Measurements from ENCODE around the gene SIRT2. TPM values are rescaled to one million over a fixed set of nuclear protein-coding genes. Genes with fewer than 3 reads are reported as not detected.
A peak's percentile ranks its signal among the peaks of the same experiment; 100 is the strongest.

The SIRT2 gene
- total RNA-seq, 1 donor from 2014 or later: 32.7 TPM

DNA sequence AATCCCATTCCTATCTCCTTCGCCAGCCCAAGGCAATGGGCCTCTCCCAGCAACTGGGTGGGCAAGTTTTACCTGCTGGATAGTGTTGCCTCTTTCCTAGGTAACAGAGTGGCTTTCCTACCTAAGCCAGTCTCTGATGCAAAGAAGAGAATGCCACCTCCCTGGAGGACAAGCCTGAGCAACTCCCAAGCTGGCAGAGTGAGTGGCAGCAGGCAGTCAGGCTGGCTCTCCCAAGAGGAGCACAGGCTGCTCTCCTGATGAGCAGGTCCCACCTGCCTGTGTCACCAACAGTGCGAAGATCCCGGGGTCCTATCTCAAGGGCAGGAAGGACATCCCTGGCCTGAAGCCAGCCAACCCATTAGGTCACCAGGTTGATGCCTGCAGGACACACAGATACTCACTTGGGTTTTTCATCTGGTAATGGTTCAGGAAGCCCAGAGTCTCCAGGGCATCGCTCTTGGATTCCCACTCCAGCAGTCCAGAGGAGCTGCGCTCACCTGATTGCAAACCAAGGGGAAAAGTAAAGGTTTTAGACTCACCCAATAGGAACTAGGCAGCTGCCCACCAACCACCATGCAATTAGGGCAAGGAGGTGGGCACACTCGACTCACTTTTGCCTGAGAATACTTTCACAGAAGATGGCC is 62.3 kb downstream of the SIRT2 start:
- POLR2A ChIA-PET: interaction anchor here (2.0 to 2.7 kb wide), 2 partner anchors 12 to 32 kb away, joined by 6 to 13 read pairs; no protein-coding TSS in a partner anchor
- intact Hi-C loops (cut with micrococcal nuclease): no loop called here

DNA sequence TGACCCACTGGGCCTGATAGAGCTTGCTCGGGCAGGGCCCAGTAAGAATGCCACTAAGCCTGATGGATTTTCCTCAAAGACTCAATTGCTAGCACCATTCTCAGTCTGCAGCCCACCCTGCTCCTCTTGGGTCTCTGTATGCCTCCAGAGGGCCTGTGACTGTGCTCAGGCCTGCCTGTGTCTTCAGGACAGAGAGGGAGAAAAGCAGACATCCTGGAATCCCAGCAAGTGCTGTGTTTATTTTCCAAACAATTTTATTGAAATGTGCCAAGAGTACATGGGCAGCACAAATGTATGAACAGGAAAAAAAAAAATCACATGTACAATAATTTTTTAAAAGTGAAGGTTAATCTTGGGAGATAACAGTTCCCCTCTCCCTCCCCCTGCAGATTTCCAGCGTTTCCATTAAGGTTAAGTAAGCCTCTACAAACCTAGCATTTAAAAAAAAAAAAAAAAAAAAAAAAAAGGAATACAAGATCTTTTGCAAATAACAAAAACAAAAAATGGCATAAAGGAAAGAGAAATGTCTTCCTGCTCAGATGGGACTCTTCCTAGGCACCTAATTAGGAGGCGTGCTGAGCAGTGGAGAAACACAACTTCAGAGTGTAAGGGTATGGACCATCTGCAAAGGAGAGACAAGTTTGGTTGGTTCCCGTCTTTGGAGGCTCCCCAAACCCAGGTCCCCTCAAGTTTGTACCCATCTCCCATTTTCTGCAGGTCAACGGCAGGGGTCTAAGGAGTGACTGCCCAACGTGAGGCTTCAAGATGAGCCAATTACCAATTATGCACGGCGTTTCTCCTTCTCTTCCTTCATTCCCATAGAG is 63.0 kb downstream of the SIRT2 start:
- Mint-ChIP-seq H3K4me3 (no peak overlapping the region), H3K27me3 (no peaks in the 10 kb centered on the region), H3K27ac (peak overlapping the region; percentile 65), H3K9me3 (no peaks in the 10 kb centered on the region), H3K36me3 (ENCODE audit: low read depth) (peaks cover 69% of the 10 kb centered on the region), H3K4me1 (peaks cover 14% of the 10 kb centered on the region)
- POLR2A ChIA-PET: interaction anchor here (0.6 to 7.7 kb wide), 5 partner anchors 8 to 103 kb away, joined by 3 to 118 read pairs (median 6); partner anchors contain the start of genes HNRNPL and RINL
- CTCF ChIA-PET: interaction anchor here (1.1 kb wide), 1 partner anchor 51 kb away, joined by 3 read pairs; no protein-coding TSS in a partner anchor
- intact Hi-C loops (cut with micrococcal nuclease): no loop called here
- TF ChIP-seq, protein P1, sequence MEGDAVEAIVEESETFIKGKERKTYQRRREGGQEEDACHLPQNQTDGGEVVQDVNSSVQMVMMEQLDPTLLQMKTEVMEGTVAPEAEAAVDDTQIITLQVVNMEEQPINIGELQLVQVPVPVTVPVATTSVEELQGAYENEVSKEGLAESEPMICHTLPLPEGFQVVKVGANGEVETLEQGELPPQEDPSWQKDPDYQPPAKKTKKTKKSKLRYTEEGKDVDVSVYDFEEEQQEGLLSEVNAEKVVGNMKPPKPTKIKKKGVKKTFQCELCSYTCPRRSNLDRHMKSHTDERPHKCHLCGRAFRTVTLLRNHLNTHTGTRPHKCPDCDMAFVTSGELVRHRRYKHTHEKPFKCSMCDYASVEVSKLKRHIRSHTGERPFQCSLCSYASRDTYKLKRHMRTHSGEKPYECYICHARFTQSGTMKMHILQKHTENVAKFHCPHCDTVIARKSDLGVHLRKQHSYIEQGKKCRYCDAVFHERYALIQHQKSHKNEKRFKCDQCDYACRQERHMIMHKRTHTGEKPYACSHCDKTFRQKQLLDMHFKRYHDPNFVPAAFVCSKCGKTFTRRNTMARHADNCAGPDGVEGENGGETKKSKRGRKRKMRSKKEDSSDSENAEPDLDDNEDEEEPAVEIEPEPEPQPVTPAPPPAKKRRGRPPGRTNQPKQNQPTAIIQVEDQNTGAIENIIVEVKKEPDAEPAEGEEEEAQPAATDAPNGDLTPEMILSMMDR (IDR thresholded peaks at IDR 0.05): no peak
- DNase-seq: no peak
- ATAC-seq (ENCODE audit: low read depth): no peak

More for the DNA sequence above, 62.3 kb downstream of the SIRT2 start:
- CTCF ChIA-PET: no interaction called here
- no peaks in the 10 kb centered on the region for H3K27me3 Mint-ChIP-seq
- TF ChIP-seq, protein P1 (IDR thresholded peaks at IDR 0.05): no peak
- H3K4me3 Mint-ChIP-seq: no peak overlapping the region
- no peaks in the 10 kb centered on the region for H3K9me3 Mint-ChIP-seq
- H3K27ac Mint-ChIP-seq: peak overlapping the region; percentile 65
- no peak for DNase-seq
- ATAC-seq (ENCODE audit: low read depth): no peak
- H3K4me1 Mint-ChIP-seq: peaks cover 14% of the 10 kb centered on the region
- peaks cover 70% of the 10 kb centered on the region for H3K36me3 Mint-ChIP-seq (ENCODE audit: low read depth)

DNA sequence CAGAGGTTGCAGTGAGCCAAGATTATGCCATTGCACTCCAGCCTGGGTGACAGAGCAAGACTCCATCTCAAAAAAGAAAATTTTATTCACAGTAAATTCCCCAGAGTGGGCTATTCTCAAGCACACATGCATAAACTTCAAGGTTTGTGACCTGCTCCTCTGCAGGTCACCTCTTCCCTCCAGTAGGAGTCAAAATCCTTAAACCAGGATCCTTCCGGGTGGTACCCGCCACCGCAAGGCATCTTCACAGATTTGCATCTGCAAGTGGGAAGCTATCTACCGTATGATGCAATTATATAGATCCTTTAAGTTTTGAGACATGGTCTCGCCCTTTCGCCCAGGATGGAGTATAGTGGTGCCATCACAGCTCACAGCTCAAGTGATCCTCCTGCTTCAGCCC is 64.8 kb downstream of the SIRT2 start:
- intact Hi-C loops (cut with micrococcal nuclease): loop anchor here (1.0 to 5.0 kb wide), 2 partner anchors 10 to 97 kb away; no protein-coding TSS in a partner anchor
- CTCF ChIA-PET: no interaction called here
- no peak for DNase-seq
- Mint-ChIP-seq H3K4me3 (no peak overlapping the region), H3K27ac (peak overlapping the region; percentile 56), H3K36me3 (ENCODE audit: low read depth) (peaks cover 66% of the 10 kb centered on the region), H3K9me3 (no peaks in the 10 kb centered on the region), H3K4me1 (peaks cover 23% of the 10 kb centered on the region), H3K27me3 (no peaks in the 10 kb centered on the region)
- ATAC-seq (ENCODE audit: low read depth): no peak
- POLR2A ChIA-PET: interaction anchor here (0.9 to 7.7 kb wide), 2 partner anchors 14 to 43 kb away, joined by 5 to 118 read pairs; partner anchors contain the start of genes HNRNPL and RINL
- TF ChIP-seq, protein P1 (IDR thresholded peaks at IDR 0.05): no peak

DNA sequence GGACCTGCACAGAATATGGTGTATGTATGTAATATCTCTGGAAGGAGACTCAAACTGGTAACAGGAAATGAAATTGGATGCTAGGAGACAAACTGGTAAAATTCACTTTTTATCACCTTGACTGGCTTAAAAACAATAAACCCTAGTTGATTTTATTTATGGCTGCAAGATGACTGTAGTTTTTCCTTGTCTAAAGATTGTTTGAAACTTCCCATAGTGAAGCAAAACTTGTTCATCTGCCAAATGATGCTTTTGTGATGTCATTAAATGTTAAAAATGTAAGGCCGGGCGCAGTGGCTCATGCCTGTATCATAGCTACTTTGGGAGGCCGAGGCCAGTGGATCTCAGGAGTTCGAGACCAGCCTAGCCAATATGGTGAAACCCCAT is 65.3 kb downstream of the SIRT2 start:
- Mint-ChIP-seq H3K9me3 (no peaks in the 10 kb centered on the region), H3K36me3 (ENCODE audit: low read depth) (peaks cover 64% of the 10 kb centered on the region), H3K4me1 (peaks cover 23% of the 10 kb centered on the region), H3K27ac (peak overlapping the region; percentile 56), H3K4me3 (peak overlapping the region; percentile 24), H3K27me3 (no peaks in the 10 kb centered on the region)
- POLR2A ChIA-PET: interaction anchor here (7.7 kb wide), 1 partner anchor 15 kb away, joined by 118 read pairs; the partner anchor contains the start of gene HNRNPL
- ATAC-seq (ENCODE audit: low read depth) (no peak), DNase-seq (no peak)
- intact Hi-C loops (cut with micrococcal nuclease): loop anchor here (1.0 to 5.0 kb wide), 2 partner anchors 10 to 97 kb away; no protein-coding TSS in a partner anchor
- TF ChIP-seq, protein P1 (IDR thresholded peaks at IDR 0.05): no peak
- CTCF ChIA-PET: no interaction called here

DNA sequence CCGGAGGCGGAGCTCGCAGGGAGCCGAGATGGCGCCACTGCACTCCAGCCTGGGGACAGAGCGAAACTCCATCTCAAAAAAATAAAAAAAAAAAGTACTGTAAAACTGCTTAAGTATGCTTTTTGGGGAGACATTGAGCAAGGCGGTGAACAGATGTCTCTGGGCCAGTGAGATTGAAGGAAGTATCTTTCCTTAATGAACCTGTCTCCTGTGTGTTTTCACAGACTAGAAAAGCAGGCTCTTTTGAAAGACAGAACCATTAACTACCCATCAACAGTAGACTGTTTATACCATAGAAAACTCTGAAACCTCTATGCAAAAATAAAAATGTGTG is 66.4 kb downstream of the SIRT2 start:
- no peak overlapping the region for H3K4me3 Mint-ChIP-seq
- H3K27ac Mint-ChIP-seq: no peak overlapping the region
- intact Hi-C loops (cut with micrococcal nuclease): loop anchor here (5.0 kb wide), 1 partner anchor 96 kb away; no protein-coding TSS in a partner anchor
- DNase-seq: no peak
- no peaks in the 10 kb centered on the region for H3K9me3 Mint-ChIP-seq
- no peaks in the 10 kb centered on the region for H3K27me3 Mint-ChIP-seq
- no peak for ATAC-seq (ENCODE audit: low read depth)
- TF ChIP-seq, protein P1 (IDR thresholded peaks at IDR 0.05): no peak
- peaks cover 58% of the 10 kb centered on the region for H3K36me3 Mint-ChIP-seq (ENCODE audit: low read depth)
- ChIA-PET CTCF (no interaction called here), POLR2A (interaction anchor here (2.1 to 7.7 kb wide), 3 partner anchors 8 to 27 kb away, joined by 9 to 118 read pairs (median 31); partner anchors contain the start of gene HNRNPL)
- H3K4me1 Mint-ChIP-seq: peaks cover 26% of the 10 kb centered on the region
